DMS153 (cell line): Measurements from ENCODE around the gene MAP3K4.

Experiments
- DNase-seq: peaks from one replicate; lab custom pipeline; 2025; lab: John Stamatoyannopoulos, UW

MAP3K4 gene

GRCh38 chr6:161008245-161008644, 16.7 kb downstream of the MAP3K4 start:
- no peak for DNase-seq

GRCh38 chr6:161009991-161010390, 18.4 kb downstream of the MAP3K4 start:
- DNase-seq = no peak

- no peak for DNase-seq
Observed at GRCh38 chr6:161010418-161010817, 18.8 kb downstream of the MAP3K4 start.

- no peak for DNase-seq
Observed at GRCh38 chr6:161011492-161012480, 20.2 kb downstream of the MAP3K4 start.

GRCh38 chr6:161013695-161014094, 22.1 kb downstream of the MAP3K4 start:
- DNase-seq = no peak

- no peak for DNase-seq
Observed at GRCh38 chr6:161017766-161018564, 26.4 kb downstream of the MAP3K4 start.

- no peak for DNase-seq
Observed at GRCh38 chr6:161019324-161019839, 27.8 kb downstream of the MAP3K4 start.

- DNase-seq = no peak
Observed at GRCh38 chr6:161021543-161021942, 30.0 kb downstream of the MAP3K4 start.

- DNase-seq = no peak
Observed at GRCh38 chr6:161021998-161022743, 30.6 kb downstream of the MAP3K4 start.

- DNase-seq = no peak
Observed at GRCh38 chr6:161023316-161023715, 31.7 kb downstream of the MAP3K4 start.

- DNase-seq = no peak
Observed at GRCh38 chr6:161024364-161024920, 32.9 kb downstream of the MAP3K4 start.

- no peak for DNase-seq
Observed at GRCh38 chr6:161027385-161027784, 35.8 kb downstream of the MAP3K4 start.

- no peak for DNase-seq
Observed at GRCh38 chr6:161029195-161029809, 37.7 kb downstream of the MAP3K4 start.

- no peak for DNase-seq
Observed at GRCh38 chr6:161031721-161032495, 40.3 kb downstream of the MAP3K4 start.

GRCh38 chr6:161033667-161034066, 42.1 kb downstream of the MAP3K4 start:
- DNase-seq = no peak

- no peak for DNase-seq
Observed at GRCh38 chr6:161035182-161035980, 43.8 kb downstream of the MAP3K4 start.

GRCh38 chr6:161035981-161036263, 44.4 kb downstream of the MAP3K4 start:
- DNase-seq = no peak

GRCh38 chr6:161037873-161038228, 46.3 kb downstream of the MAP3K4 start:
- DNase-seq = no peak

GRCh38 chr6:161038229-161039031, 46.9 kb downstream of the MAP3K4 start:
- DNase-seq = no peak
